Sigmoid colon (tissue), 4 donors: ENCODE data around the gene CCDC15.

ENCODE experiments used
- EP300 ChIP-seq, 4 donors: sonication (generic); formaldehyde crosslinking; IDR thresholded peaks; one replicate each; pipeline ENCODE4 v1.6.1; 2017; ENCODE audit warnings: antibody characterized with exemption in 4 of 4
- POLR2A ChIP-seq, 2 donors: fragments of 450-650 bp; IDR thresholded peaks; one replicate each; pipeline ENCODE4 v1.6.1; 2016; ENCODE audit warnings: antibody characterized with exemption in 2 of 2, mild to moderate bottlenecking in 2 of 2, moderate library complexity in 2 of 2
- POLR2AphosphoS5 ChIP-seq, 4 donors: sonication (generic); formaldehyde crosslinking; IDR thresholded peaks; one replicate each; pipeline ENCODE4 v1.6.1; 2017; ENCODE audit warnings: antibody characterized with exemption in 4 of 4
- TF ChIP-seq, protein P1 (sequence below), 4 experiments: fragments of 450-650 bp in 3 of 4; fragments of 200-600 bp in 1 of 4; IDR thresholded peaks; one replicate each; pipeline ENCODE4 v1.5.1; 2016 to 2019; ENCODE audit warnings: antibody characterized with exemption in 4 of 4, mild to moderate bottlenecking in 3 of 4, moderate library complexity in 2 of 4

DNA sequence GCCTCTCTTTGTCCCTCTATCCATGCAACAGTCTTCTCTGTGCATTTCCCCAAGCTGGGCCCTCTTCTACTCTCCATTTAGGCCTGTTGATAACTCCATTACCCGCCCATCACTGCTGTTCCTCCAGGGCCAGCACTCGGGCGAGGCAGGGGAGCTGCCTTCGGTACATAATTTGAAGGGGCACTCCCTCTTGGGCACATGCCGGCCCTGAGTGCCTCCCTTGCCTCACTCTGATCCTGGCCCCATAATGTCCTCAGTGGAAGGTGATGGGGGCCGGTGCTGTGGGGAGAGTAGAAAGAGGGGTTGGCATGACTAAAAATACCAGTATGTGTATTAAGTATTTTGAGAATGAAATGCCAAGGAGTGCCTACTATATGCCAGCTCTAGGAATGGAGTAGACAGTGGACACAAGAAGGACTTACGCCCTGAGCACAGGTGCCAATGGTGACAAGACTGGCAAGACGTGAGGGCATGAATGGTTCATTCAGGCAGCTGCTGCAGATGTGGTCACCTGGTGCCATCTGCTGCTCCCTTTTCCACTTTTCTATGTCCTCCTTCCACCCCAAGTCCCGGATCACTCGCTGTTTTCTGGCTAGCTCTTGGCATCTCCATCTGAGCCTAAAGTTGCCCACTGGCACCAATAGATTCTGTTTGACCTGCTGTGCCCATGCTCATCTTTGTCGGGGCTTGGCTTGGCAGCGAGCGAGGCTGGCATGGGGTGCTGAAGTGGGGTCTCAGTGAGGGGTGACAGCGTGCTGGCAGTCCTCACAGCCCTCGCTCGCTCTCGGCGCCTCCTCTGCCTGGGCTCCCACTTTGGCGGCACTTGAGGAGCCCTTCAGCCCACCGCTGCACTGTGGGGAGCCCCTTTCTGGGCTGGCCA lies 134.8 kb downstream of the CCDC15 start:
- TF ChIP-seq, protein P1, sequence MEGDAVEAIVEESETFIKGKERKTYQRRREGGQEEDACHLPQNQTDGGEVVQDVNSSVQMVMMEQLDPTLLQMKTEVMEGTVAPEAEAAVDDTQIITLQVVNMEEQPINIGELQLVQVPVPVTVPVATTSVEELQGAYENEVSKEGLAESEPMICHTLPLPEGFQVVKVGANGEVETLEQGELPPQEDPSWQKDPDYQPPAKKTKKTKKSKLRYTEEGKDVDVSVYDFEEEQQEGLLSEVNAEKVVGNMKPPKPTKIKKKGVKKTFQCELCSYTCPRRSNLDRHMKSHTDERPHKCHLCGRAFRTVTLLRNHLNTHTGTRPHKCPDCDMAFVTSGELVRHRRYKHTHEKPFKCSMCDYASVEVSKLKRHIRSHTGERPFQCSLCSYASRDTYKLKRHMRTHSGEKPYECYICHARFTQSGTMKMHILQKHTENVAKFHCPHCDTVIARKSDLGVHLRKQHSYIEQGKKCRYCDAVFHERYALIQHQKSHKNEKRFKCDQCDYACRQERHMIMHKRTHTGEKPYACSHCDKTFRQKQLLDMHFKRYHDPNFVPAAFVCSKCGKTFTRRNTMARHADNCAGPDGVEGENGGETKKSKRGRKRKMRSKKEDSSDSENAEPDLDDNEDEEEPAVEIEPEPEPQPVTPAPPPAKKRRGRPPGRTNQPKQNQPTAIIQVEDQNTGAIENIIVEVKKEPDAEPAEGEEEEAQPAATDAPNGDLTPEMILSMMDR (IDR thresholded peaks at IDR 0.05): no peak
- TF ChIP-seq POLR2A (IDR thresholded peaks at IDR 0.05) (no peak), POLR2AphosphoS5 (IDR thresholded peaks at IDR 0.05) (no peak), EP300 (IDR thresholded peaks at IDR 0.05) (no peak)
